ENCODE measurements around the gene BTBD3.
A peak's percentile ranks its signal among the peaks of the same experiment; 100 is the strongest.

The BTBD3 gene

DNA sequence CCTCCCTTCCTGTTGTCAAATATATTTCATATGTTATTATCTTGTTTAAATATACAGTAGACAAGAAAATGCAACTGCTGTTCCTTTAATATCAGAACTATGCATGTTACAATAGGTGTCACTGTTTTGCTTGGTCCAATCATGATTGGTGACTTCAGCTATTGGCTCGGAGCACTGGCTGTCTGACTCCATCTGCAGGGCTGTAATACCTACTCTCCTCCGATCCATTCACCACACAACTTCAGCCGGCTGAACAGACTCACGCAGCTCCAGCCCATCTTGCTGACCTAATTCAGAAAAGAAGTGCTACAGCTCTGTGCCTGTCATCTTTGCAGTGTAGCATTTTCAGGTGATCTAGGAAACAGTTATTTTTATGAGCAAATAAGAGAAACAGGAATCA is at the start of gene BTBD3:
BTBD3 (plus strand) TSS at position 231 of the 400 bp plus-strand sequence. CDS start 383 bp downstream, outside the sequence.
- DNase-seq, result peak; percentile 51

DNA sequence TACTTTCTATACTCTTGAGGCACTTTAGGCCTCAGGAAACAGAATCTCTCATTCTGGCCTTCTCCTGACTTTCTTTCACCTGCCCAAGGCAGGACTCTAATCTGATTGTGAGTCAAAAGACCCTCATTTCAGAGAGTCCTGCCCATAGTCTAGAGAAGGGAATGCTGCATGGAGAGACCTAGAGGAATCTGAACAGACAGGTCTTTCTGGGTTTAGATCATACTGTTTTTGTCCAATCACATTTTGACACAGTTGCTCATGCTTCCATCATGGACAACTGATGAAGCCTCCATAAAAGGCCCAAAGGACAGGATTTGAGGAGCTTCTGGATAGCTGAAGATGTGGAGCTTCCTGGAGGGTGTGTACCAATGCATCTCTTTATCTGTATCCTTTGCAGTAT is 48.1 kb upstream of the BTBD3 start:
- no peak for DNase-seq

DNA sequence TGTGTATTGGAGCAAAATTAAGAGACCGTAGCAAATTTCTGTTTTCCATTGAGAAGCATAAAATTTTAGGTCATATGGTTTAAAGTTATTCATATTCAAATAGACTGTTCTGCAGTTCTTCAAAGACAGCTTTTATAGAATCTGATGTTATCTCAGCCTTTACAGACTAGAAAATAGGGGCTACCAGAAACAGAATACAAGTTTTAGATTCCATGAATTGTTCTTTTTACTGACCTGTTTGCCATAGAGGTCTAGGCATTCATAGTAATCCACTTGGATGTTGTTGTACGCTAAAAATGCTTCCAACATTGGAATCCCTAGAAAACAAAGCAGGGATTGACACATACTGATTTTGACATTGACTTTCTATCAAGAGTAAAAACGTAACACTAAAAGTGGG is 47.3 kb upstream of the BTBD3 start:
- no peak for DNase-seq

DNA sequence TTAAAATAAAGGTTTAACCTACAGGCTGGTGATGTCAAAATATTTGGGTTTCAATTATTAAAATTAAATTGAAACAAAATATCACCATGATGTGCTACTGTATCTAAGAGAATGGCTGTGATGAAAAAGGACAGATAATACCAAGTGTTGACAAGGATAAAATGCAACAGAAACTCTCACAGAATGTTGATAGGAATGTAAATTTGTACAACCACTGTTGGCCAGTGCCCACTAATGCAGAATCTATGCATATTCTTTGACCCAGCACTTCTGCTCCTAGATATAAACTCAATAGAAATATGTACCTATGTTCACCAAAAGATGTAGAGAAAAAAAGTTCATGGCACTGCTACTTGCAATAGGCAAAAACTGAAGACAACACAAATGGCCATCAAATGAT is 41.1 kb upstream of the BTBD3 start:
- no peak for DNase-seq

DNA sequence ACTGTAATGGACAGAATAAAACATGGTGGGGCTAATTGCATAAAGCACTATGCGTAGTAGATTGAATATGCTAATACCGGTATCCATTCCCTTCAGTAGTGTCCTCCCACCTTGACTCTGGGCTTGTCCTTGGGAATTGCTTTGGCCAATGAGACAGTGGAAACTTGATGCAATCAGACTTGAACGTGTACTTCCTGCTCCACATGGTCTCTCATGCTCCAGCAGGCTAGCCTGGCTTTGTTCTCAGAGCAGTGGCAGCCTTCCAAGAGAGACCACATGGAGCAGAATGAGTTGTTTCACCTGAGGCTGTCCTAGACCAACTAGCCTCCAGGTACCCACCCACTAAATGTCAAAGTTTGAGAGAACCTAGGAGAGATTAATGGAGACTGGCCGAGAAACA is 37.0 kb upstream of the BTBD3 start:
- no peak for DNase-seq

DNA sequence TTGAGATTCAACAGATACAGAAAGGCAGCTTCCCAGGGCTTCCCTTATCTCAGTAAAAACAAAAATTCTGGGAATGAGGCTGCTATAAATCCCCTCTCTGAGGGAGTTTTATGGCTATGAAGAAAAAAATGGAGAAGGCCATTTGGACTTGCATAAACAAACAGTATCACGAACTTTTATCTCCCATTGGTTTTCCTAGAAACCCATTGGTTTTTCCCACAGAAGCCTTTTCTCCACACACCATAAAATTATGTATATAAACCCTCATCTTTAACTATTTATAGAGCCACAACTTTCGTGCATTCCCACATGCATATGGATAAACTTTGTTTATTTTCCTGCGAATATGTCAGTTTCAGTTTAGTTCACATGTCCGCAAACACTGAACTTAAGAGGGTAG is 36.2 kb upstream of the BTBD3 start:
- DNase-seq, result no peak

DNA sequence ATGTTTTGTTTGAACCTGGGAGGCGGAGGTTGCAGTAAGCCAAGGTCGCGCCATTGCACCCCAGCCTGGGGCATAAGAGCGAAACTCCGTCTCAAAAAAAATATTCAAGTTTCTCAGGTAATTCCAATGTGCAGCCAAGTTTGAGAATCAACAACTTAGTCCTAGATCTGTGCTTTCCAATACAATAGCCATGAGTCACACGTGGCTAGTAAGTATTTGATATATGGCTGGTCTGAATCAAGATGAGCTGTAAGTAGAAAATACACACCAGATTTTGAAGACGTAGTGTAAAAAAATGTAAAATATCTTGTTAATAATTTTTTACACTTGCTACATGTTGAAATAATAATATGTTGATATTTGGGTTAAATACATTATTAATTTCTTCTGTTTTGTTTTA is 35.0 kb upstream of the BTBD3 start:
- no peak for DNase-seq

DNA sequence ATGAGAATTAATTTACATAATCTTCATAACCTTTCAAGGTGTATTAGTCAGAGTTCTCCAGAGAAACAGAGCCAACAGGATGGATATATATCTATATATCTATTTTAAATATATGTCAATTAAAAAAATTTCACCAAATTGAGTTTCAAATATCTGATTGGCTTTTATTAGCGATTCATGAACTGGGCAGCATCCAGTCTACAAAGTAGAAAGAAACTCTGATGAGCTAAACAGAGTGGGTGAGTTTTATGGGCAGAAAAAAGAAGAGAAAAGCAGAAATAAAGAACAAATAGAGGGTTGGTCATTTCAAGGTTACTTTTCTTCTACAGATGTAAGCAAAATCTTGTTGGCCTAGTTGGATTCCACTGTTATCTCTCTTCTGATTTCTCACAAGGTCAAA is 29.0 kb upstream of the BTBD3 start:
- DNase-seq, result no peak

DNA sequence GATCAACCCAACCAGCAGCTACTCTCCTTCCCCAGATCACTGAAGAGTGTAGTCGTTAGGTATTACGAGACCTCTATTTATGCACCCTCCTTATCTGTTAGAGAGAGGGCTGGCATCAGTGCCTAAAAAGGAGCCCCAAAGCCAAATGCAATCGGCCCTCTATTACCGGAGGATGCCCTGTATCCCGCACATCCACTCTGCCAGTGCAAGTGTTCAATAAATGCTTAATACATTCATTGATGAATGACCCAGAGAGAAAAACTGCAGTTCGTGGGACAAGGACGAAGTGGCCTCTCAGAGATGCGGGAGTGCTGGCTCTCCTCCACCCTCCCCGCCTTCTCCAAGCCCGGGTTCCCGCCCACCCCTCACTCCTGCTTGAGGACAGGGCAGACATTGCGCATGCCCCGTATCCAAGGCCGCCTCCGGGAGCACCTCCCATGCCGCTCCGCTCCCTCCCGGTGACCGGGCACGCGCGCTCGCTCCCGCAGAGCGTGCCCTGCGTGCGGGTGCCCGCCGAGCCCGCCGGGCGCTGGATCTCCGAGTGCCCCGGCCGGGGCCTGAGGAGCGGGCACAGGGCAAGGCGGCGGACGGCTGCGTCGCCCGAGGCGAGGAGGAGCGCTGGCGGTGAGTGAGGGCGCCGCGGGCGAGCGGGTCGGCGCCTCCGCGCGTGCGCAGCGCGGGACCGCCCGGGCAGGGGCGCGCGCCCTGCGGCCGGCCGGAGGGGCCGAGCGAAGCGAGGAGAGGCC is 27.2 kb upstream of the BTBD3 start:
- peak; percentile 93 for DNase-seq

DNA sequence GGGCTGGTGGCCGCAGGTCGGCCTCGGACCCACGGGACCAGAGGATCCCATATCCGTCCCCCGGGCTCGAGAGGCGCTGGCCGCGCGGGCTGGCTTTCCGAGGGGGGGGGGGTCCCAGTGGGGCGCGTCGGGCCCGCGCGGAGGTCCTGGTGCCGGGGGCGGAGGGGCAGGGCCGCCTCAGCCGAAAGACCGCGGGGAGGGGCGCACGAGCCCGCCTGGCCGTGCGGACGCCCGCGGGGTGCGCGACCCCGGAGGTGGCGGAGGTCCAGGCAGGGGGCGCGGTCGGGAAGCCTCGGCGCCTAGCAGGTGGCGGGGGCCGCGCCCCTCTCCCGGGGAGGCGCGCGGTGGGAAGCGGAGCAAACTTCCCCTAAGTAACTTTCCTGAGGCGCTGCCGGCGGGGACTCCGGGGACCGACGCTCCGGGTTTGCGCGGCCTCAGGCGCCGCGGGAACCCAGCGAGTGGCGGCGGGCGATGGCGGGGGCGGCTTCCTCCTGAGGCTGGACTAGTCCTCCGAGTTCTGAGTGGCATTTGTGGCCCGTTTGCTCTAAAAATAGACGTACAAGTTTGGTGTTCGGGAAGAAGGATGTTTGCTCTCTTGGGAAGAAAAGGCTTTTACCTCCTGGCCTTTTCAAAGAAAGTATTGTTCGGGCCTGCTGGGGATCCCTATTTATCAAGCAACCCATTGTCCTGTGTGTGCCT is 26.5 kb upstream of the BTBD3 start:
- peak; percentile 40 for DNase-seq

DNA sequence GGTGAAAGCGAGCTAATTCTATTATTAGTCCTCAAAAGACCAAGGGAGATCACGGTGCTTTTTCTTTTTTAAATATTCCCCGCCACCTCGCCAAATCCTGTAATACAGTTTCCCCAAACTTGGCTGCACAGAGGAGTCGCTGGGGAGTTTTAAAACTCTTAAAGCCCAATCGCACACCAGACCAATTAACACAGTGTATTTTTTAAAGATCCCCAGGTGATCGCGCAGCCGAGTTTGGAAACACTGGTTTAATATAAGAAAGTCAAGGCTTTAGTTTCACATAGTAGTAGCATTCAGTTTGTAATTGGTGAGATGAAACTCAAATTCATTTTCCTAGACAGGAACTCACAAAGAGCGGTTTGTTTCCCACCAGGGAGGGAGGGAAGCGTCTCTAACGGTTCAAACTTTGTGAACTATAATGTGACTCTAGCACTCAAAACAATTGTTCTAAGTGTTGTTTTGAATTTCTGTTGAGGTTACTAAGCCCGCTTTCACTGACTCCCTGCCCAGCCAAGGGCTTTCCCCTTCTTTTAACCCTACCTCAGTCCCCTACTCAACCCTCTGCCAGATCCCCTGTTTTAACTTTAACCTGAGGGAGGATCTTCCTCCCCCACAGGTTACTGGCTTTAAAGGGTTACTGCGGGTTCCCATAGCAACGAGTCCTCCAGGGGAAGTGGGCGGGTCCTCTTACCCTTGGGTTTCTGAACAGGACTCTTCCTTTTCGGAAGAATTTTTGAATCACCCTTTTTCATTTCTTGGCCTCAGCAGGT is 25.7 kb upstream of the BTBD3 start:
- DNase-seq, result peak; percentile 52

DNA sequence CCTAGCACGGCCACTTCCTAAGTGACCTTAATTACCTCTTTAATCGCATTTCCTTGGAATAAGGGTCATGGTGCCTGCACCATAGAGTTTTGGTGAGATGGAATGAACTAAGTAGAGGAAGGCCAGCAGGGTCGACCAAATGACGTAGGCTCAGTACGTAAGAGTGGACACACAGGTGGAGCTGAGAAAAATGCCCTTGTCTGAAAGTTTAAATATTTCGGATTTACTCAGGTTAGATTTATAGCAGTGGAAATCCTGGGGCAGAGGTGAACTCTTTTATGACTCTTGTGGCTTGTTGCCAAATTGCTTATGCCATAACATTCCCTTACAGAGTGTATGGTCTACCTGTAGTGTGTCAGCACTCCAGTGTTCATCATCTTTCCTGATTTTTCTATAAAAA is 23.6 kb upstream of the BTBD3 start:
- DNase-seq, result no peak

DNA sequence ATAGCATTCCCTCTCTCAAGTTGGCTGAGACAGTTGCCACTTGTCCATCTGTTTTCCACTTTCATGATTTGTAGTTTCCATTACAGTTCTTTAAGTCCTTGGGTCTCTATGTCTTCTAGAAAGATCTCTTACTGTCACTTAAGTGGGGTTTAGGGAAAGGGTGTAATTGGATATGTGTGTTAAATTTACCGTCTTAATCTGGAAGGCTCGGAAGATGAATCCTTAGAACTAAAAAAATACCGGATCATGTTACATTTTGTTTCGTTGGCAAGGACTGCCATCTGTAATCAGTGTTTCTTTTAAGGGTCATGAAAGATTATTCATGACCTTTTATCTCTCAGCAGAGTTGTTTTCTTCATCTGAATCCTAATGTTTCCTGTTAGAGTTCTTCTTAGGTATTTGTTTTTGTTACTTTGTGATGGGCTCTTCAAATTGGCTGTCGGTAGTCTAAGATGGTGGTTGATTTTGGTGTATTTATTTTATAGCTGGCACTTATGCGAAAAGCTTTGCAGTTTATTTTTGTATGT is 21.8 kb upstream of the BTBD3 start:
- DNase-seq, result no peak

DNA sequence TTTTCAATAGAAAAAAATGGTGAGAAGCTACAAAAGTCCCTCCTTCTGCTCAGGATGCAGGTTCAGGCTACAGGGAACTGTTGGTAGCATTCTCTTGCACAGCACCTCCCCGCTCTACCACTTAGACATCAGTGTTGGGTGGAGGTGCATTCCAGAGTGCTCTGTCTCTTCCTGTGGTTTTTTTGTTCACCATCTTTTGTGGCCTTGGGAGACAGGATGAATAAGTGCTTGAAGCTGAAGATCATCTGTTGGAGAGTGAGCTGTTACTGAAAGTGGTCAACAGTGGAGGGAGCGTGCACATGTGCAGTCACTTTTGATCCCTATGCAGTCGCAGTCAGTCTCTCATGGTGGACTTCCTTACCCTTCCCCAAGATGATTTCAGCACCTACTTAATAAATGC is 16.6 kb upstream of the BTBD3 start:
- no peak for DNase-seq

DNA sequence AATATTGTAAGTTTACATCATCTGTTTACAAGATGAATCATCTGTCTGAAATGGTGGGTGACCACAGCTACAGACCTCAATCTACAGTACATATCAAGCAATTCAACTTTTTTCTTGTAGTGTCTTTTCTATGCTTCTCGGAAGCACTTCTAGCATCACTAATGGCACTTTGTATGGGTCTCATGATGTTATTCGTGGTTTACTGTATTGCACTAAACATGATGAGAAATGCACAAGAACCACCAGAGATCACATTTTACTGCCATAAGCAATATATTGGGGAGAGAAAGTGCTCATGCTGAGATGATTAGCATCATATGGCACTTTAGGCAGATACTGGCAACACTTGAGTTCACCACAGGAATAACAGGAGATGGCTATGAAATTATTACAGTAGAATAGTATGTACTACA is 15.4 kb upstream of the BTBD3 start:
- no peak for DNase-seq

DNA sequence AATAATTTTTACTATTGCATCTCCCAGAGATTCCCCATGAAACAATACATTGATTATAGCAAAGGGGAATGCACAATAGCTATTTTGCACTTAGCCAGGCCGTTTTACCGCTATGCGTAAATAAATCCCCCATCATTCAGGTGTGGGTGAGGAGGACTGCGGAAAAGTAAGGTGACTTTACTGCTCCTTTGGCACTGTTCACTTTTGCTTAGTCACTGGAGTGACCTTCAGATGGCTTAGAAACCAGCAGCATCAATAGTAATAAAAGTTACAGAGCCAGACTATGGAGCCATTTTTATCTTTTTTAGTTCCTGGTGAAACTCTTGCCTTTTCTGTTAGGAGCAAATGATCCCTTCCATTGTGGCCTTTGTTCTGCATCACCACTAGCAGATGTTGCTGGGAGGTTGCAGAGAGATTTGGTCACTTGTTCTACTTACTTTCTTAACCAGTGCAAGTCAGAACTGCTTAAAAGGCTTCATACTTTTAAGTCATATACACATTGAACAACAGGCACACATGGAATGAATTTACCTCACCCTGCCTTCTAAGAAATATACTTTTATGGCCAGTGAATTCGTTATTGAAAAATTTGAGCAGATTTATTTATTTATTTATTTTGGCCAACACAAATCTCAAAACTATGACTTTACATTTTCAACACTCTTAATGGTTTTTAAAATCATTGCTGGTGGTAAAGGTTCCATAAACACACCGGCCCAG is 12.1 kb upstream of the BTBD3 start:
- no peak for DNase-seq

DNA sequence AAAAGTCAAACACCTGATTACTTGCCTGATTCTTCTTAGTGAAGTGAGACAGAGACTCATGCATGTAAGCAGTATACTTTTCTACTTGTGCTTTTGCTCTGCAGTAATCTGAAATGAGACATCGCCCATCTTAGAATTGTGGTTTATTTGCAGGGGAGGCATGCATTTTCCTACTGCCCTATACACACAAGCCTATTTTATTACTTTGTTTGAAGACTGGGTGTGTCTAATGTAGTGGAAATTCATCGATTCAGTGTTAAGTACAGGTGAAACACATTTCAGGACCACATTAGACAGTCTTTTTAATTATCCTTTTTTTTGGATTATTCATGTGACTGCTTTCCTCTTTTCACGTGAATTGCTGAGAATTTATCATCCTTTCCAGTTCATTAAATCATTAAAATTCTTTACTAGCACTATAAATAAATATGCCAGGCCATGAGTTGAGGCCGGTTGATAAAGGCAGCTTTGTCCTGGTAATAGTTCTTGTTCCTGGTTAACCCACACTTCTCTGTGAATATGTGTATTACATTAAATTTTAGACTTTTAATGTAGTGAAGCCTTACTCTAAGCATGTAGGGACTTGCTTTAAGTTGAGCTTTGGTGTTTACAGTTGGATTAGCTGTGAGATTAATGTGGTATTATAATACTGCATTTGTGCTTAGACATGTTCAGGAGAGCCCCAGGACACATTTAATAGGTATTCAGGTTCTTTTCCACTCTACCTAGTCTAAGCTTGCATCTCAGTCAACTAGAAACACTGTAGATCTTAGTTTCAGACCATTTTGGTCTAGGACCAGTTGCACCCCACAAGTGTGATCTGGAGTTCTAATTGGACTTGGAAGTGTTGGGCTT is 10.8 kb upstream of the BTBD3 start:
- DNase-seq, result no peak

DNA sequence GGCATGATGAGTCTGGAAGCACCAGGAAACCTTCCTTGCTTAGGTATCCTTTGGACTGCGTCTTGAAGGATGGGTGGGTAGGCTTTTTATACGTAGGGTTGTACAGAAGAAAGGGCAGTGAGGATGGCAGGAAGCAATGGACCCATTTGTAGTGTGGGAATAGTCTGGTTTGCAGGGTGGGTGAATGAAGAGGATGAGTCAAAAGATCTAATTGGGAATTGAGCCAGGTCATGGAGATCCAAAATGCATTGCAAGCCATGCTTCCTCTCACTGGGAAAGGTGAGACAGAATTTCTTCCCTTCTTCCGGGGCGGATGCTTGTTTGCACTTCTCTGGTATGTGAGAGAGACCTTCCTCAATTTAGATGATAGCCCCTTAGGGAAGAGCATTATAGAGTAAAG is 10.1 kb upstream of the BTBD3 start:
- no peak for DNase-seq

DNA sequence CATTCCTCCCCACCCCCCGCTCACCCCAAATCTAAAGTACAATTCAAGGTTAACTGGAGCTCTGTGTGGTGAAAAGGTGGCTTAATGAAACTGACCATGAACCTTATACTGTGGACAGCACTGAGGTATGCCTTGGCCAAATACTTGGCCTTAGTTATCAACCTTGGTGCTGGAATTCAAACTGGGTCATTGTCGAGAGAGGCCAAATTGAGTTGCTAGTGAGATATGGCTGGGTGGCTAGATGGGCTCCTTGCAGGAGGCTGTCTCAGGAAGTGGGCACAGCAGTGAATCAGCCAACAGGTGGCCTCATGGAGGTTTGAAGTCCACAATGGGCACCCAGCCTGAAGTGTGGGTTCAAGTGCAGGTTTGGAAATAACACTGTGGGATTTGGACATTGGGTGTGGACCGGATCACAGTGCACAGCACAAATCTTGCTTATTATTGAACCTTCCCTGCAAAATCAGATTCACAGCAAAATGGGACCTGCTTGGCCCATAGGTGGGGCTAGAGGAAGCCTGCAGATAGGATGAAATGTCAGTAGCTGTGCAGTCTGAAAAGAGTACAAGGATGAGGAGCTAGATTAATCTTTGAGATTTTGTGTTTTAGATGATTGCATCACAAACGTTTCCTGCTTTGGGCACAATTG is 5.6 kb upstream of the BTBD3 start:
- no peak for DNase-seq

DNA sequence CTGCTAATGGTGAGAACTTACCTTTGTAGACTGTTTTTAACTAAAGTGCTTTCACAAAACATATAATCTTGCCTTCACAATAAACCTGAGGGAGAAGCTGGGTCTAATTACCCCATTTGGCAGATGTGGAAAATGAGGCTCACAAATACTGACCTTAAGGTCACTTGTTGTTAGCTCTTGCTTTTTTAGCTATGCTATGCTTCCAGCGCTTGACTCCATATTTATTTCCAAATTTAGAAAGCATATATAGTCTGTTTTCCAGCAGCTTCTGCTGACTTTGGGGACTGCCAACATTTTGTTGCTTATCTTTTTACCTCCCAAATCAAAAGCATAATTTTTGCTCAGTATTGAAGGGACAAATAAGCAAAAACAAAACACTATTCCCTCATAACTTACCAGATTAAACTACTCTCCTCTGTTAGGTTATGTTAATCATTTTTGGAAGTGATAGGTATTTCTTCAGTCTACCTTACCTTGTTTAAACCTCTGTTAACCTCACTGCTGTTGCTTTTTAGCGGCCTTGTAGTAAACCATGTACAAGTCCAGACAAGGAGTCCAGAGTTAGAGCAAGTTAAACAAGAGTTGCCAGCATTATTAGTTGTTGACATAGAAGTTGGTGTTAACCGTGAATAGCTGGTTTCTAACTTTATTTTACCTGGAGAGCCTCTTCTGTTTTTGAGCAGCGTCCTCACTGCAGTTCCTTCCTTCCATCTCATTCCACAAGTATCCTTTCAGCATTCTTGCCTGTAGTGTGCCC is 4.9 kb upstream of the BTBD3 start:
- DNase-seq, result no peak

DNA sequence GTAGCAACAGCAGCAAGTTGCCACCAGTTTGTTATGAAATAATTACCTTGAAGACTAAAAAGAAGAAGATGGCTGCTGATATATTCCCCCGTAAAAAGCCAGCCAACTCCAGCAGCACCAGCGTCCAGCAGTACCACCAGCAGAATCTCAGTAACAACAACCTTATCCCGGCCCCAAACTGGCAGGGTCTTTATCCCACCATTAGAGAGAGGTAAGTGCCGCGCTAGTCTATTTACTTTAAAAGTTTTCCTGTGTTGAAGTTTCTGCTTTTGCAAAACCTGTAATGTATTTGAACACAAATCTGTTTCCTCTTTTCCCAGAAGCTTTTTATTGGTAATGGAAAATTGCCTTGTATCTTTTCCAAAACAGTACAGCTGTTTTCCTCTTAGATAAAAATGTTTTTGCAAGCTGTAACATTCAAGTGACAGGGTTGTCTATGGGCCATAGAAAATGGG is 725 bp downstream of the BTBD3 start:
- DNase-seq, result no peak

Data from NCI-H1092 (cell line).